HepG2 (cell line): ENCODE measurements around the gene B4GALT5. TPM values are rescaled to one million over a fixed set of nuclear protein-coding genes. Genes with fewer than 3 reads are reported as not detected.

Source experiments
- AKAP8 ChIP-seq: sonication (generic); formaldehyde crosslinking; IDR thresholded peaks from 2 replicates; pipeline ENCODE4 v1.5.1; 2020; ENCODE audit warnings: mild to moderate bottlenecking, missing genetic modification reagents
- ATF2 ChIP-seq: sonication (generic); formaldehyde crosslinking; IDR thresholded peaks from 2 replicates; pipeline ENCODE4 v1.4.0; 2020; ENCODE audit warnings: missing genetic modification reagents
- BCL3 ChIP-seq: sonication (generic); formaldehyde crosslinking; IDR thresholded peaks from 2 replicates; pipeline ENCODE4 v1.5.1; 2020; ENCODE audit warnings: mild to moderate bottlenecking, missing genetic modification reagents, moderate library complexity
- GMEB2 ChIP-seq: IDR thresholded peaks from 2 replicates; pipeline ENCODE4 v1.6.1; 2016; ENCODE audit warnings: missing biosample characterization, missing genetic modification reagents, low read depth
- HOXD1 ChIP-seq: sonication (generic); formaldehyde crosslinking; IDR thresholded peaks from 2 replicates; pipeline ENCODE4 v1.5.0; 2020; ENCODE audit warnings: missing genetic modification reagents
- KDM3A ChIP-seq: IDR thresholded peaks from 2 replicates; pipeline ENCODE4 v1.6.1; 2018; ENCODE audit warnings: low read depth, missing compliant biosample characterization
- KLF6 ChIP-seq: IDR thresholded peaks from 2 replicates; pipeline ENCODE4 v1.8.0; 2016; ENCODE audit warnings: missing biosample characterization, missing genetic modification reagents
- NFKBIZ ChIP-seq: IDR thresholded peaks from 2 replicates; pipeline ENCODE4 v1.6.1; 2018; ENCODE audit warnings: missing genetic modification reagents, missing compliant biosample characterization
- RARG ChIP-seq: sonication (generic); formaldehyde crosslinking; IDR thresholded peaks from 2 replicates; pipeline ENCODE4 v1.4.0; 2020; ENCODE audit warnings: low read depth, mild to moderate bottlenecking, missing genetic modification reagents
- REPIN1 ChIP-seq: sonication (generic); formaldehyde crosslinking; IDR thresholded peaks from 2 replicates; pipeline ENCODE4 v1.8.0; 2022; ENCODE audit warnings: missing genetic modification reagents, low read depth, mild to moderate bottlenecking, borderline replicate concordance
- STAT5B ChIP-seq: sonication (generic); formaldehyde crosslinking; IDR thresholded peaks from 2 replicates; pipeline ENCODE4 v1.4.0; 2020; ENCODE audit warnings: missing genetic modification reagents
- THAP8 ChIP-seq: sonication (generic); formaldehyde crosslinking; IDR thresholded peaks from 2 replicates; pipeline ENCODE4 v1.5.1; 2020; ENCODE audit warnings: missing genetic modification reagents, mild to moderate bottlenecking, borderline replicate concordance
- TP53 ChIP-seq: sonication (generic); formaldehyde crosslinking; conservative IDR thresholded peaks from 2 replicates; pipeline ENCODE4 v1.4.0; 2020; ENCODE audit warnings: missing genetic modification reagents
- TRIM22 ChIP-seq: fragments of 450-650 bp; IDR thresholded peaks from 2 replicates; pipeline ENCODE4 v1.6.1; 2017
- YY1 ChIP-seq: IDR thresholded peaks from 2 replicates; pipeline ENCODE4 v1.6.1; 2011; ENCODE audit warnings: low read length, low read depth, moderate library complexity, mild to moderate bottlenecking; ENCODE audit not compliant: insufficient read depth, insufficient replicate concordance
- ZNF333 ChIP-seq: sonication (generic); formaldehyde crosslinking; IDR thresholded peaks from 2 replicates; pipeline ENCODE4 v1.4.0; 2020; ENCODE audit warnings: mild to moderate bottlenecking, missing genetic modification reagents, borderline replicate concordance
- ZNF354B ChIP-seq: sonication (generic); formaldehyde crosslinking; IDR thresholded peaks from 2 replicates; pipeline ENCODE4 v1.8.0; 2022; ENCODE audit warnings: mild to moderate bottlenecking, missing genetic modification reagents
- ZNF605 ChIP-seq: sonication (generic); formaldehyde crosslinking; IDR thresholded peaks from 2 replicates; pipeline ENCODE4 v1.8.0; 2022; ENCODE audit warnings: mild to moderate bottlenecking, missing genetic modification reagents
- ZNF841 ChIP-seq: sonication (generic); formaldehyde crosslinking; IDR thresholded peaks from 2 replicates; pipeline ENCODE4 v1.8.1; 2023; ENCODE audit warnings: missing genetic modification reagents, borderline replicate concordance
- polyA plus RNA-seq, 8 experiments: library from polyadenylated mRNA; depleted of rRNA in 3 of 8; stranded (reverse) in 7 of 8; unstranded in 1 of 8; fragments of >200 nt; fragmentation: Illumina TruSeq in 4 of 8; extraction: Trizol in 4 of 8; gene quantifications; 2 replicates each; pipeline versions ENCODE4 v1.2.1 to v1.2.3, GENCODE V29; 2011 to 2016; ENCODE audit warnings: low read depth in 4 of 8, missing spikeins in 1 of 8, mixed read lengths in 1 of 8; ENCODE audit not compliant: insufficient read depth in 1 of 8
- total RNA-seq, 5 experiments: library from RNA; depleted of rRNA; stranded (reverse); fragments of >200 nt; fragmentation: Illumina TruSeq; extraction: Trizol; gene quantifications; 2 replicates each; pipeline ENCODE4 v1.2.3, GENCODE V29; 2016; ENCODE audit warnings: low read depth in 1 of 5
- TF ChIP-seq, protein P1 (sequence below): sonication (generic); formaldehyde crosslinking; IDR thresholded peaks from 2 replicates; pipeline ENCODE4 v1.5.1; 2020; ENCODE audit warnings: missing genetic modification reagents, mild to moderate bottlenecking, borderline replicate concordance

B4GALT5 gene
- total and polyA plus RNA-seq, 2 of the 13 experiments (the other 11 are each of a cell fraction or from before 2014, with no cell fraction given), result 27.3 to 30.9 TPM

GRCh38 chr20:49690899-49691620, 22.6 kb downstream of the B4GALT5 start (continued):
- TF ChIP-seq, protein P1, sequence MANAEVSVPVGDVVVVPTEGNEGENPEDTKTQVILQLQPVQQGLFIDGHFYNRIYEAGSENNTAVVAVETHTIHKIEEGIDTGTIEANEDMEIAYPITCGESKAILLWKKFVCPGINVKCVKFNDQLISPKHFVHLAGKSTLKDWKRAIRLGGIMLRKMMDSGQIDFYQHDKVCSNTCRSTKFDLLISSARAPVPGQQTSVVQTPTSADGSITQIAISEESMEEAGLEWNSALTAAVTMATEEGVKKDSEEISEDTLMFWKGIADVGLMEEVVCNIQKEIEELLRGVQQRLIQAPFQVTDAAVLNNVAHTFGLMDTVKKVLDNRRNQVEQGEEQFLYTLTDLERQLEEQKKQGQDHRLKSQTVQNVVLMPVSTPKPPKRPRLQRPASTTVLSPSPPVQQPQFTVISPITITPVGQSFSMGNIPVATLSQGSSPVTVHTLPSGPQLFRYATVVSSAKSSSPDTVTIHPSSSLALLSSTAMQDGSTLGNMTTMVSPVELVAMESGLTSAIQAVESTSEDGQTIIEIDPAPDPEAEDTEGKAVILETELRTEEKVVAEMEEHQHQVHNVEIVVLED (CRISPR knock-in tag), result peak; percentile 41; the same call in 1 of the 2 replicates
- TF ChIP-seq ZNF841 (CRISPR knock-in tag), result no peak
- TF ChIP-seq TP53, result peak; percentile 94
- TF ChIP-seq ZNF333 (CRISPR knock-in tag), result no peak
- TF ChIP-seq ATF2 (CRISPR knock-in tag), result peak; percentile 85
- 0 out of 2 replicates have a peak, but pooled peaks have one; percentile 21 for TF ChIP-seq STAT5B (CRISPR knock-in tag)
- TF ChIP-seq TRIM22, result no peak
- TF ChIP-seq RARG (CRISPR knock-in tag), result no peak
- peak; percentile 75; the same call in 1 of the 2 replicates for TF ChIP-seq NFKBIZ
- peak; percentile 49 for TF ChIP-seq YY1
- TF ChIP-seq ZNF354B (CRISPR knock-in tag), result no peak
- TF ChIP-seq BCL3, result 0 out of 2 replicates have a peak, but pooled peaks have one; percentile 53
- no peak for TF ChIP-seq THAP8
- TF ChIP-seq REPIN1 (CRISPR knock-in tag), result no peak; the same call in 1 of the 2 replicates
- TF ChIP-seq HOXD1 (CRISPR knock-in tag), result peak; percentile 67; the same call in 1 of the 2 replicates
- TF ChIP-seq GMEB2 (CRISPR knock-in tag), result no peak
- TF ChIP-seq AKAP8 (CRISPR knock-in tag), result no peak; the same call in 1 of the 2 replicates
- TF ChIP-seq KDM3A (CRISPR knock-in tag), result peak; percentile 81
- TF ChIP-seq KLF6 (CRISPR knock-in tag), result peak; percentile 59; the same call in 1 of the 2 replicates
- TF ChIP-seq ZNF605 (CRISPR knock-in tag), result 0 out of 2 replicates have a peak, but pooled peaks have one; percentile 31
